ENCODE results near the gene GPR65. TPM values are rescaled to one million over a fixed set of nuclear protein-coding genes. Genes with fewer than 3 reads are reported as not detected.

The GPR65 gene
- total and polyA plus RNA-seq, 9 of the 15 experiments (the other 6 are each of a cell fraction or from before 2014, with no cell fraction given): 0.03 to 0.11 (median 0.04) TPM; not detected in 6

GRCh38 chr14:87992718-87993628, 12.0 kb upstream of the GPR65 start, which contains the start of gene GALC (continued):
- TF ChIP-seq ZNF592 (IDR thresholded peaks at IDR 0.05) (peak; percentile 82; the same call in 1 of the 2 replicates), SRSF9 (IDR thresholded peaks at IDR 0.05; ENCODE audit: borderline replicate concordance, low read depth, low read length) (no peak), SIX5 (IDR thresholded peaks at IDR 0.05; ENCODE audit: borderline replicate concordance in 1 of 2, insufficient read depth in 1 of 2, low read depth in 1 of 2, low read length in 2 of 2) (peak; percentile 6 to 48; a peak in 1 of 4 replicates), EHMT2 (IDR thresholded peaks at IDR 0.05) (no peak), TBL1XR1 (IDR thresholded peaks at IDR 0.05; ENCODE audit: low read length in 2 of 2) (0 out of 4 replicates have a peak, but pooled peaks of 1 of the 2 experiments have one; percentile 27), ZNF639 (CRISPR knock-in tag; conservative IDR thresholded peaks at IDR 0.05 in 1 of 2, IDR thresholded peaks at IDR 0.05 in 1 of 2) (peak in 1 of 2 experiments; percentile 86; a peak in 2 of 4 replicates), ETS1 (conservative IDR thresholded peaks at IDR 0.05; ENCODE audit: control insufficient read depth, low read depth, low read length) (no peak; the same call in 1 of the 2 replicates), FOS (IDR thresholded peaks at IDR 0.05; ENCODE audit: extremely low read depth, insufficient read length) (no peak), CC2D1A (IDR thresholded peaks at IDR 0.05) (no peak), ZBTB17 (CRISPR knock-in tag; IDR thresholded peaks at IDR 0.05) (peak; percentile 61; the same call in 1 of the 2 replicates), ZBTB49 (CRISPR knock-in tag; IDR thresholded peaks at IDR 0.05; ENCODE audit: borderline replicate concordance) (no peak), RBM25 (IDR thresholded peaks at IDR 0.05; ENCODE audit: low read depth, low read length, severe bottlenecking) (no peak), FOXK2 (conservative IDR thresholded peaks at IDR 0.05 in 1 of 2, IDR thresholded peaks at IDR 0.05 in 1 of 2; ENCODE audit: low read depth in 2 of 2) (peak in 1 of 2 experiments; percentile 45; a peak in 1 of 4 replicates), POLR2B (IDR thresholded peaks at IDR 0.05; ENCODE audit: low read depth, partially characterized antibody) (no peak), PHF20 (IDR thresholded peaks at IDR 0.05; ENCODE audit: partially characterized antibody) (peak; percentile 60)

All from K562 (cell line).